Inflammatory macrophage treated with lipopolysaccharide for 4 hours (primary cell): Measurements from ENCODE around the gene TCERG1L.
"Not testable (repeated sequence)": the region's sequence is repeated elsewhere in the genome, so short reads cannot be mapped to it uniquely, and the experiment has no call there.

Source experiments
- DNase-seq: peaks from one replicate; pipeline ENCODE4 v3.0.0-alpha.2; 2020

Gene TCERG1L

DNA sequence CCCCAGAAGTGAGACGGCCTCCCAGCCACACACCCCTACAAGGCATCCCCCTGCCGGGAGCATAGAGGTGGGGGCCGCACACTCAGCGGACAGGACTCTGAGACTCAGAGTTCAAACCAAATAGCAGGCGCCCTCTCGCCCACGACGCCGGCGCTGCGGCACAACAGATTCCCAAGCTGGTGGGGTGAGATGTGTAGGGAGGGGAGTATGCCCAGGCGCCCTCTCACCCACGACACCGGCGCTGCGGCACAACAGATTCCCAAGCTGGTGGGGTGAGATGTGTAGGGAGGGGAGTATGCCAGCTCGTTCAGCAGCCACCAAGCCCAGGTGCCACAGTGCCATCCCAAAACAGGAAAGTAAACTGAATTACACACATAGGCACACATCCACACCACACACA lies 64.7 kb downstream of the TCERG1L start:
- no peak for DNase-seq

DNA sequence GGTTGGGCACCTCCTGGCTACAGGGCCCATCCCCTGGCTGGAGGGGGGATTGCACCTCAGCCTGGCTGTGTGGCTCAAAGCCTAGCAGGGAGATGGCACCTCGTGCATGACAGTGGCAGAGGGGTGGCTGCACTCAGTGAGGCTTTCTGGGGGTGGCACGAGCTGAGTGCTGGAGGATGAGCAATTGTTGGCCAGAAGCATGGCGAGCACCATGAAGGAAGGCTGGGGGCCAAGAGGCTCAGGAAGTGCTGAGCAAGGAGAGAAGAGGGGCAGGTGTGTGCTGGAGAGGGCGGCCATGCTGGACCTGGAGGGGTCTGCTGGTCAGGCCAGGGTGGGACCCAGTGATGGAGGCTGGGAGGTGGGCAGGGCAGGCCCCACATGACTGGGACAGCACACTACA lies 65.4 kb downstream of the TCERG1L start:
- no peak for DNase-seq

DNA sequence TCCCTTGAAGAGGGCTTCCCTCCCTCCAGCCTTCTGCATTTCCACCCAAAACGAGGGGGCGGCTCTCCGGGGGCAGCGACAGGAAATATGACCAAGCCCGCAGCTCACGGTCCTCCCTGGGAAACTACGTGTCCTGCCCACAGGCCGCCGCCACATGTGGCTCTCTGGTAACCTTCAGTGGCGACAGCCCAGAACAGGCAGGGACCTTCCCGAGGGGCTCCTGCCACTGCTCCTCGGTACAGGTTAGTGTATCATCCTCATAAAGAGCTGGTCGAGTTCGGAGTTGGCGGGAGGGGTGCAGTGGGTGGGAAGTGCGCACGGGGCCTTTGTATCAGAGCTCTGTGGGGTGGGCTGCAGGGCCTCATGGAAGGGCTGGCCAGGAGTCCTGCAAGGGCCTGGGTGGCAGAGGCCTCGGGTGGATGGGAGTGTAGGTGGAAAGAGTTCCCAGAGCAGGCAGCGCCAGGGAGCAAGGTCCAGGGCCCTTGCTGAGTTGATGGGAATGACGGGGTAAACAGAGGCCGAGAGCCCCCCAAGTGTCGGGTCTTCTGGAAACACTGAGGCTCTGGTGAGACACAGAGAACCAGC lies 66.0 kb downstream of the TCERG1L start:
- DNase-seq: no peak

DNA sequence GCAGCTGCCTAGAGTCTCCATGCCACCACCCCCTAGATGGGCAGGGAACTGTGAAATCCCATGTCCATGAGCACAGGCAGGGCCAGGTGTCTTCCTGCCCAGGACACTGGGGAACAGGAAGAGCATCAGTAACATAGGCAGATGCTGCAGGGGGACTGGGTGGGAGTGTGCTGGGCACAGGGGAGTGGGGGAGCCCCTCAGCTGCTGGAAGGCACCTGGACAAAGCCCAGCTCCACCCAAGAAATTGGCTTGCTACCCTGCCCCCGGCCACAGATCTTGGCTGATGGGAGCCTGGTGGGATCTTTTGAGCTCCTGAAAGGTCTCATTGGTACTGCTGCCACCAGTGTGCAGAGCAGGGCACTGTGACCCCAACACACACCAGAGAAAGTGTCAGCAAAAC lies 66.7 kb downstream of the TCERG1L start:
- DNase-seq: no peak

DNA sequence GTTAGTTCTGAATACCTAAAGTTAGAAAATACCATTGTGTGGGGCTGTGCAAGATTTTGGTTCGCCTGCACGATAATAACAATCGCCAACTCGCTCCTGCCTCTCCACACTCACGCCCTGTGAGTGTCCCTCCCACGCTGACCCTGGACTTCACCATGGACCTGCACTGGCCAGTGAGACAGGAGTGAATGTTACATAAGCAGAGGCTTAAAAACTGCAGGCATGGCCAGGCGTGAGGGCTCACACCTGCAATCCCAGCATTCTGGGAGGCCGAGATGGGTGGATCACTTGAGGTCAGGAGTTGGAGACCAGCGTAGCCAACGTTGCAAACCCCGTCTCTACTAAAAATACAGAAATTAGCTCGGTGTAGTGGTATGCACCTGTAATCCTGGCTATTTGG lies 68.4 kb downstream of the TCERG1L start:
- DNase-seq: no peak

DNA sequence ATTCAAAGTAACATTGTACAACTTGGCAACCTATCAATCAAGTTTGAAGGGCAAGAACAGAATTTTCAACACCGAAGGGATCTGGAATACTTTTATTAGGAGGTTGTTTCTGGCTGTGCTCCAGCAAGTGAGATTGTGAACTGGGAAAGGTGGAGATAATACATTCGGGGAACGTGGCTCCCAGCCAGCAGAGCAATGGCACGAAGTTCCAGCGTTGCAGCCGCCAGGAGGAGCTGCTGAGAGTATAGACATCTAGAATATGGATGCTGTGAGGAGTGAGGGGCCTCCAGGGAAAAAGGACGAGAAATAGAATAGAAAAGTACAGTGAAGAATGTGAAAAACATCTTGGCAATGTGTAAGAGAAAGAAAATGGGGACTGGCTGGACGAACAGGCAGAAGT lies 69.5 kb downstream of the TCERG1L start:
- DNase-seq: no peak

DNA sequence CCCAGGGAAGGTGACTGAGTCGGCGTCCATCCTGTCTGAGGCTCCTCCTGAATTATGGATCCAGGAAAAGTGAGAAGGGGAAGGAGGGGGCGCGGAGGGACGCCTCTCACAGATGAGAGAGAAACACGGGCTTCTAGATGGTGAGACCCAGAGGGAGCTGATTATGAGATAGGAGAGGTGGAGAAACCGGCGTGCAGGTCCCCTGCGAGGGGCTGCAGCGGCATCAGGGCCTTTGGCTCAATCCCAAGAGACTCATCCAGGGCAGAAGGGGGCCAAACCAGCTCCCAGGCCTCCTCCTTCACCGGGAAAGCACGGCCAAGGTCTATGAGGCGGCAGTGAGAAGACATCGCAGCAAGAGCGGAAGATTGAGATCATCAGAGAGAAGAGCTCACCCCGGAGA lies 70.8 kb downstream of the TCERG1L start:
- no peak for DNase-seq

DNA sequence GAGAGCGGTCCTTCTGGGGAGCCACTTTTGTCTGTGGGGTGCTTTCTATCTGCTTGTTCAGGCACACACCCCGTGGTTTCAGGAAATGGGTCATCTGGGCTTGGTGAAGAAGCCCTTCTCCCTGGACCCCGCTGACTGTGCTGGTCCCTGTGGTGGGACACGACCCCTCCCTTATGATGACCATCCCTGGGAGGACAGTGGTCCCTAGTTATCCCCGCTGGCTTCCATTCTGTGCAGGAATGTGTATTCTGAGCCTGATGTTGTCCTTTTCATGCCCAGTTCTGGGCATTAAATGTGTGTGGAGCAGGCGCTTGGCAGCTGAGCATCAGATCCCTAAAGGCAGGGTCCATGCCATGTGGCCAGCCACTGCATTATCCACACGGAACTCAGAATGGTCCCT lies 71.6 kb downstream of the TCERG1L start:
- DNase-seq: no peak

DNA sequence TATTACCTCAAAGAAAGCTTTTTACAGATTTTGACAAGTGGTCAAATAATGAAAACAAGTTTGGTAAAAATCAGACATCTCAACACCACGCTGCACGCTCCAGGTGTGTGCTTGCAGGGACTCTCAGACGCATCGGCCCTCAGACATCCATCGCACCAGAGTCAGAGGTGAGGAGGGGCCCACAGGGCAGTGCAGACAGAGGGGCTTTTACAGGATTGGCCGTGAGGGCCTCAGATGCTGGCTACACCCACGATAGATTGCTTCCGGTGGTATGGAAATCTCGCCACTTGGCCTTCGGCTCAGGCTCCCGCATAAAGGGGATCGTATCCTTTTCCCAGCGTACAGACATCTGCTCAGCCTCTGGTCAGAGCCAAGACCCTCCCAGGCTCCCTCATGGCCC lies 72.1 kb downstream of the TCERG1L start:
- DNase-seq: no peak

DNA sequence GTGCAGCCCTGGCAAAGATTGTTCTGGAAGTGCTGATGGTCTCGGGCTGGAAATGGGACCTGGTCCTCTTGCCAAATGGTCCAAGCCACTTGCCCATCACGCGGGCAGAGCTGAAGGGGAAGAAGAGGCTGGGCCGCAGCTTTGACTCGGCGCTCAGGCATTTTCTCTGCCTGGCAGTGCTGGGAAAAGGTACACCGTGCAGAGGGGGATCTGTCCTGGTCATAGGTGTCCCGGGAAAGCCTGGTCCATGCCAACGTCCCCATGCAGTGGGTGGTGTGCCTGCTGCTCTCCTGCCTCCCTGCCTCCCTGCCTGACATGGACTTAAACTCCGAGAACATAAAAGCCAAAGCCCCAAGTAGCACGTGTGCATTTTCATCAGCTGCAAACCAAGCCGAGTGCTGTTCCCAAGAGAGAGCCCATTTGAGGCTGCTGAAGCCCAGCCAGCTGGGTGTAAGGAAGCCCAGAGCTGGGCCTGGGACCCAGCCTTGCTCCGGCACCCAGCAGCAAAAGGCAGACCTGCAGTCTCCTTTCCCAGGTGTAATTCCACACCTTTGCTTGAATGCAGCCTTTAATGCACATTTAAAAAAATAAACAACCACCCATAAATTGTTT lies 72.7 kb downstream of the TCERG1L start:
- DNase-seq: no peak

DNA sequence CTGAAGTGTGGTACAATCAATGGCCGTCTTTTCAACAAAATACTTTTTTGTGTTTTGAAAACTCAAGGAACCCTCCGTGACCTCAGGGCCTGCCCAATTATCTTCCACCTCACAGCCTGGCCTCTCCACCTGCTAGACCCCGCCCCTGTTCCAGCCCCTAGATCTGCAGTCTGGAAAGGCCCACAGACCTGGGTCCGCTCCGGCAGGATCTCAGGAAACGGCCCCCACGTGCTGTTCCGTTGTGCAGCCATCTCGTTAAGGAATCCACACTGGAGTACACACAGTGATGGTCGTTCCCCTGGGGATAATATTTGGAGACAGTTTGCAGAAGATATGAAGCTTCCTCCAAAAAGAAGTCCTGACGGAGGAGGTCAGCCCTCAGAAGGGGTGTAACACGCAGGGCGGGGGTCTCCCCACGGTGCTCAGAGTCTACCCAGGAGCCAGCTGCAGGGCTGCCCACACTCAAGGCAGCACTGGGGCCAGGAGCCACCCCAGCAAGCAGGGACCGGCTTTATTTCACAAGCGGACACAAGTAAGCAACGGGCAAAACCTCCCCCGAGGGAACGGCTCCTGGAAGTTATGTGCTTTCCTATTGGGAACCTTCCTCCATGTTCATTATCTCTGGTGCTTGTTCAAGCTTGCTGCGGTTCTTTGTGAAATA lies 73.4 kb downstream of the TCERG1L start:
- DNase-seq: no peak

DNA sequence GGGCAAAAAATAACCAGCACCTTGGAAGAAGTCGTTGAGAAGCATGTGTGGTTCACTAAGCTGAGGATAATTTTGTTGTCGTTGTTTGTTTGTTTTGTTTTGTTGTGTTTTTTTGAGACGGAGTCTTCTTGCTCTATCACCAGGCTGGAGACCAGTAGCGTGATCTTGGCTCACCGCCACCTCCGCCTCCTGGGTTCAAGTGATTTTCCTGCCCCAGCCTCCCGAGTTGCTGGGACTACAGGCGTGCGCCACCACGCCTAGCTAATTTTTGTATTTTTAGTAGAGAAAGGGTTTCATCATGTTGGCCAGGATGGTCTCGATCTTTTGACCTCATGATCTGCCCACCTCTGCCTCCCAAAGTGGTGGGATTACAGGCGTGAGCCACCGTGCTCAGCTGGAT lies 76.9 kb downstream of the TCERG1L start:
- DNase-seq: not testable (repeated sequence)

DNA sequence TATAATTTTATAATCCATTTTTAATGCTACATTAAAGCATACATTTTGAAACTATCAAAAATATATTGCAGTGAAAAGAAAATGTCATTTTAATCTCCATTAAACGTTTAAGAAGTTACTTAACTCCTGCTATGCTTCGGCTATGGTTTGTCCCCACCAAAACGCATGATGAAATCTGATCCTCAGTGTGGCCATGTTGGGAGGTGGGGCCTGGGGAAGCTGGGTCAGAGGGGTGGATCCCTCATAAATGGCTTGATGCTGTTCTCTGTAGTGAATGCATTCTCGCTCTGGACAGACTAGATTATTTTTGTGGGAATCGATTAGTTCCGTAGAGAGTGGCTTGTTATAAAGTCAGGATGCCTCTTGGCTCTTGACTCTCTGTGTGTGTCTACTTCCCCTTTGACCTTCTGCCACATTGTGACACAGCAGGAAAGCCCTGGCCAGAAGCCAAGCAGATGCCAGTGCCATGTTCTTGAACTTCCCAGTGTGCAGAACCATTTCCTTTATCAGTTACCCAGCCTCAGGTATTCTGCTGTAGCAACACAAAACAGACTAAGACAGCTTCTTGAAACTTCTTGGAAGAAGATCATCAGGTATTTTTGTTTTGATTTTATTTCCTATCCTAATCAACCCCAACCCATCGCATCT lies 77.8 kb downstream of the TCERG1L start:
- no peak for DNase-seq

DNA sequence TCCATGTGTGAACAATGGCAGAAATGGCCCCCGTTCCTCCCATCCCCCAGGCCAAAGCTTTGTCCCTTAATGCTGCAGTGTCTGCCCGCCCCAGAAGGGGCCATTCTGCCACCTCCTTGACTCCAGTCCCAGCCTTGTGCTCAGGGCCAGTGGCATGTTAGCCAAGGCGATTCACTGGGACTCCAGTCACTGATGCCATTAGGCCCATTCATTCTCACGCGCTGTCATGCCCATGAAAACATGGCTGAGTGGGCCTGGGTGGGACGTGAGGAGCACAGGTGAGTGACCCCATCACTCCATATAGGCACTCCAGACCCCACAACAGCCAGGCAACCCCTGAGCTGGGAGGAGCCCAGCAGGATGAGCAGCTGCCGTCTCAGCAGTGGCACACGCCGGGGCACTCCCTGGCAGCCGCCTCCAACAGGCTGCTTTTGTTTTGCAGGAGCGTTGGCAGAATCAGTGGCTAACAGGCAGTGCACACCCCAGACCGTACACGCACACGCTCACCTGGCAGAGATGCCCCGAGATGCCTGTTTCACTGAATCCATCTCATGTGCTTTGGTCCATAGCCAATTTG lies 79.5 kb downstream of the TCERG1L start:
- no peak for DNase-seq

DNA sequence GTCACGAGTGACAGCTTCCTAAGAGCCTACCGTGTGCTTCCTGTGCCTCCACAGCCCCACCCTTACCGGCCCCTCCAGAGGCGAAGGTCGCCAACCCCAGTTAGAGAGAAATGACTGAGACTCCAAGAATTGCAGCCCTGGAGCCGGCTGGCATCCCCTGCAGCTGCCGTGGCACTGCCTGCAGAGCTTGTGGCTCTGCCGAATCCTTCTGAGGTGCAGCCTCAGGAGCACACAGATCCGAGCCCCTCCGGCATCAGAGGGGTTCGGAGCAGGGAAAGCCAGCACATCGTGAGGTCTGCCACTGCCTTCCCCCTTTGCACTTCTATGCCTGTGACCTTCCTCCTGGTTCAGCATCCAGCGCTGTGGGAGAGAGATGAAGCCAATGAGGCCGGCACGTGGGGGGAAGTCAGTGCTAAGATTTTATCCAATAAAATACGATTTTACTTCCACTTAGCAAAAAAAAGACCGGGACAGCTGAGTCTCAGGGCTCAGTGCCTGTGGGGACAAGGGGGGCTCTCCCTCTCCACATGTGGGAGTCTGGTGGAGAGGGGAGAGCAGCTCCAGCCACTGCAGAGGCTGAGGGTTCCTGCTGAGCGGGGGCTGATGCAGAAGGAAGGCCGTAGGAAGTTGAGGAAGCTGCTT lies 80.1 kb downstream of the TCERG1L start:
- DNase-seq: no peak

DNA sequence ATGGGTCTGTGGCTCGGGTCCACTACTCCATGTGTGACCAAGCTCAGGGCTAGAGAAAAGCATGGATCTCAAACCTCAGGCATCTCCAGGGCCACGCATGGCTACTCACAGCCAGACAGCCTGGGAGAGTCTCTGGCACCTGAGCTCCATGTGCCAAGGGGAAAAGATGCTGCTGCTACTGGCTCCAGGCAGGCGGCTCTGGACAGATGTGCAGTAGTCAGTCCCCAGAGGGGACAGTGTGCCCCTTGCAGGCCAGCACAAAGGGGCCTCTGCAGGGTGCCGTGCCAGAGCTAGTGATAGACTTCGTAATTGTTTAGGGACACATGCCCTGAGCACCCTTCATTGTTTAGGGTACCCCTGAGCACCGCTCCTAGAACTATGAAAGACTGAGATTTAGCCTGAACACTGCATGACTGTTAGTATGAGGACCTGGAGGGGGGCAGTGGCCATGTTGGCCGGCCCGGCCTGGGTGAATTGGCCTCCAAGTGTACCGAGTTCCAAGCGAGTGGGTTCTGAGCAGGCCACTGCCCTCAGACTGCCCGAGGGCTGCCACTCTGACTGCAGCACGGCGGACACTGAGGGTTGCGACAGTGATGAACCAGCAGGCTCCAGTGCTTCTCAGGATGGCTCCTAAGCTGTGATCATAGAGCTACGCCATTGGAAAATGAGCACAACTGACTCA lies 80.7 kb downstream of the TCERG1L start:
- no peak for DNase-seq

DNA sequence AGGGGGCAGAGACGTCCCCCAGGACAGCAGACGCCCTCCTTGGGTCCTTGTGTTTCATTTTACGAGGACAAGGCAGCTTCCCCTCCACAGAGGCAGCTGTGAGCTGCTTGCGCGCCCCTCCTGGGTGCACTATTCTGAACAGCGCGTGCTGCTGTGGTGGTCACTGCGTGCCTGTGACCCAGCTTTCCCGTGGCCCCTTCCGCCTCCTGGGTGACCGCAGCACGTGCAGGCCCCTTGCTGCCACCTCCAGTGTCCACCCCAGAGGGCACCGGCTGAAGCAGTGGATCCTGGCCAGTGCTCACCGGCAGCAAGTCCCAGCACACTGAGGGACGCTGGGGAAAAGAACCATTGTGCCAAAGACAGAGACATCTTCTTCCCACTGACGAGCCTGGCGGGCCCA lies 81.4 kb downstream of the TCERG1L start:
- no peak for DNase-seq

DNA sequence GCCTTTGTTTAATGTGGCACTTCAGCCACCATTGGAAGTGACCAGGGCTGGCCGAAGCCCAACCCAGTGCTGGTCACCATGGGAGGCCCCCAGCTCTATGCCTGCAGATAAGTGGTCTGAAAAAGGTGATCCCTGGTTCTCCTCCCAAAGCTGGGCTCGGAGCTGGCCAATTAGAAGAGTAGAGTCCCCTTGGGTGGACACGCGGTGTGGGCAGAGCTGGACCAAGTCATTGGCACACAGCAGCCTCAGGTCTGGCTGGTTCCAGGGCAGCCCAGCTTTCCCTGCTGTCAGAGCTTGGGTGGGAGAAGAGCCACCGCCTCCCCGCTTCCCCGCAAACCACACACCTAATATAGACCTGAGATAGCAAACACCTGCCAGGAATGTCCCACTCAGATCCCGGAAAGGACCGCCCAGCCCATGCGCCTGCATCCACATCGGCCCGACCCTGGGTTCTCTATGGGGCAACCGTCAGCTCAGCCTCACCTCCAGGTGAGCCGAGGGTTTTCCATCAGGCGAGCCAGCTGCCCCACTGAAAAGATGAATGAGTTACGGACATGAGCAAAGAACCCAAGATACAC lies 84.3 kb downstream of the TCERG1L start:
- DNase-seq: no peak

DNA sequence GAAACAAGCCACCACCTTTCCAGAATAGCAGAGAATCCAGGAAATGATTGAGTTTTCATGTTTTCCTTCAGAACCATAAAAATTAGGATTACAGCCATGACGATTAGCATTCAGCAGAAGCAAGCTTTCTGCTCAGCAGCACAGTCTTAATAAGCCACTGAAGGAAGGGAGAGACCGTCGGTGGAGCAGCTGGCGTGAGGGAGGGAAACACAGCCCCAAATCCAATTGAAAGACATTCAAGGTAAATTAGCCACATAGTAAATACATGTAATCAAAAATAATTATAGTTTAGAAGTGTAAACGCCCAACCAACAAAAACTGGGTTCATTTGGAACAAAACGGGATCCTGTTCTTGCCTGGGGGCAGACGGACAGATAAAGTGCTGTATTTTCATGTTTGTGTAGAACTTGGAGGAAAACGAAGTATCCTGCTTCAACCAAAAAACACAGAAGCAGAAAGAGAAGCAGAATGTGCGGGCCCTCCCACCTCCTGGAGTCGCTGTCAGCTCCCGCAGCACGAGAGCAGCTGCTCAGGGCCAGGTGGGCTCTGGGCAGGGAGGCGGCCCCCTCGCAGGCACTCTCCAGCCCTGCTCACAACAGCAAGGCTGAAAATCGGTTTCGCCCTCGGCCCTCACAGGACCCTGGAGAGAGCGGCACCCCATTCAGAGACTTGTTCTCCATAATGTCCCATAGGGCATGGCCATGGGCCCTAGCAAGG lies 84.9 kb downstream of the TCERG1L start:
- DNase-seq: no peak

DNA sequence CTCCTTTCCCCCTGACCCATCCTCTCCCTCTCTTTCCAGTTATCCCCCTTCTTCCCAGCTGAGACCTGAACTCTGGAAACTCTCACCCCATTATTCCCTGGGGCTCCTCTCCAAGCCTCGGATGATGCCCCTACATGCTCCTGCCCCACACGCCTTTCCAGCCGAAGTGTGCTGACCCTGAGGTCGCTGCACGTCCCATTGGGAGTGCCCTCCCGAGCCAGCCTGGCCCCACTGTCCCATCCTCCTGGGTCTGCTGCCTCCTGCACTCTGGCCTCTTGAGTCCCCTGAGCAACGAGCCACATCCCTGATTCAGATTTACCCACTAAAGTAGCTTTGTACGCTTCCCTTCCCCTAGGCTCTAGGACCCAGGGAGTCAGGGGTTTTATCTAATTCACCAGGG lies 87.4 kb downstream of the TCERG1L start:
- DNase-seq: no peak

DNA sequence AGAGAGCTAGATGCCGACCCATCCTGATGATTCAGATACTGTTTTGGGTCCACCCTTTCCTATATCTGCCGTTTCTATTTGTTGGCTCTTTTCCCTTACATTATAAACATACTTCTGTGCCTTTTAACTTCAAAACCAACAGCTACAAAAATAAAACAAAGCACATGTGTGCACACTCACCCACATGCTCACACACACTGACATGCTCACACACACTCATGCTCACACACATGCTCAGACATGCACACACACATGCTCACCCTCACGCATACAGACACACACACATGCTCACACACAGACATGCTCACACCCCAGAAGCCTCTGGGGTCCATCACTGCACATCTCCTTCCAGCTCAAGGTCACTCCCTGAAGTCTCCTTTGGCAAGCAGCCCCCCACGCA lies 88.1 kb downstream of the TCERG1L start:
- DNase-seq: no peak

DNA sequence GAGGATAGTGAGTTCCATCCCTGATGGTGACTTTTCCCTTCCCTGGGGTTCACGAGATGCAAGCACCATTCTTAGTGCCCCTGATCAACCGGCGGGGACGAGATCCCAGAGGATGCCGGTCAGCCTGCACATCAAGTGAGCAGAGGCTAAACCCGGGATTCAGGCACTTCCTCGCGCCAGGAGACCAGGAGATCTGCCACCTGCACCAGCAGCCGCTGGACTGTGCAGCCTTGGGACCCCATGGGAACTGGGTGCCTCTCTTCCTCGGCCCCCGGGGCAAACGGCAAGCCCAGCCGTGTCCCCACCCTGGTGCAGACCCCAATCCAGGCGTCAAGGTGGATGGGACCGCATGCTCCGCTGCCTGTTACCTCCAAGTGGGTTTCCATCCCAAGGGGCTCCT lies 88.5 kb downstream of the TCERG1L start:
- no peak for DNase-seq
